HG03039 (cell line): ENCODE data around the gene TUBB4B.

Experiments
- ATAC-seq: cut with Tn5 transposase; IDR thresholded peaks from one replicate; pipeline ENCODE4 v1.9.1; 2021; ENCODE audit warnings: mild to moderate bottlenecking, moderate library complexity; ENCODE audit not compliant: unreplicated experiment

The TUBB4B gene

DNA sequence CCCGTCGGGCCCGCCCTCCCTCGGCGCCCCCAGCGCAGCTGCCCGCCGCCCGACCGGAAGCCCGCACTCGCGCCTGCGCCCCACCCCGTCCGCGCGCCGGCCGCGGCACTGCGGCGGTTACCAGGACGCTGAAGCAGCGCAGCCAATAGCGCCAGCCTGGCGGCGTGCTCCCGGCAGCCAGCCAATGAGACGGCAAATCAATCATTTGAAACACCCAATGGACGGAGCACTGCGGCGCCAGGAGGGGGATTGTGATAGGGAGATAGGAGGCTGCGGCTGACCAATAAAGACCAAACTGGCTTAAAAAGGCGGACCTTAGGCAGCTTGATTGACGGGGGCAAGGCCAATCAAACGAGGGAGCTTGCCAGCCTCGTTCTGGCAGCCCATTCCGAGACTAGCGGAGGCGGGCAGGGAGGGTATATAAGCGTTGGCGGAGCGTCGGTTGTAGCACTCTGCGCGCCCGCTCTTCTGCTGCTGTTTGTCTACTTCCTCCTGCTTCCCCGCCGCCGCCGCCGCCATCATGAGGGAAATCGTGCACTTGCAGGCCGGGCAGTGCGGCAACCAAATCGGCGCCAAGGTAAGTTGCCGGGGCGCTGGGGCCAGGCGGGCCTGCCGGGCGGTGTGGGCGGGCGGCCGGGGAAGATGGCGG, at the start of gene TUBB4B:
Gene TUBB4B, plus strand, starts transcription at position 447 of the 649 bp plus-strand sequence. Its CDS starts 74 bp downstream, at position 521.
- peak; percentile 65 for ATAC-seq

DNA sequence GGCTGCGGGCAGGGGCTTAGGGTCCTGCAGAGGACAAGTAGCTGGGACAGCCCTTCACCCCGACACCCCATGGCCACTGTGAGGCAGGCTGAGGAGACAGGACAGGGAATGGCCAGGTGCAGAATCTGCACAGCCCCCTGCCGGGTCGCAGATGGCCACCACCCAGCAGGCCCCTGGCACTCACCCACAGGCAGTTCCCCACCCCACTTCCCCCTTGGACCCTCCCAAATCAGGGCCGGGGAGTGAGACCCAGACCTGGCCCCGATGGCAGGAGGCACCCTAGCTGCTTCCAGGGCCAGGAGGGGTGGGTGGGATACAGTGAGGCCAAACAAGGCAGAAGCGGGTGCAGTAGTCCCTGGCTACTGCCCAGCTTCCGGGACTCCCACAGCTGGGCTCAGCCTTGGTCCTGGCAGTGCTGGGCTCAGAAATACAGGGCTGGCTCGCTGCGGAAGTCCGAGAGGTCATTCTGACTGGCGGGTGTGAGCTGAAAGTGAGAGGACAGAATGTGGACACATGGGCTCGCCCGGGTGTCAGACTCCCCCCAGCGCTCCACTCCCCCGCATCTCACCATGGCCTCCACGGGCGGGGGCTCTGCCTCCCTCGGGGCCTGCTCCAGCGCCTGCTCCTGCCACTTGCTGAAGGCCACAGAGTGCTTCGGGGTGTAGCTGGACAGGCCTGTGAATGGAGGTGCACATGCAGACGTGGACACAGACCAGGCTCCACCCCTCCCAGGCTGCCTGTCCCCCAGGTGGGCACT, 49.2 kb upstream of the TUBB4B start:
- no peak for ATAC-seq

DNA sequence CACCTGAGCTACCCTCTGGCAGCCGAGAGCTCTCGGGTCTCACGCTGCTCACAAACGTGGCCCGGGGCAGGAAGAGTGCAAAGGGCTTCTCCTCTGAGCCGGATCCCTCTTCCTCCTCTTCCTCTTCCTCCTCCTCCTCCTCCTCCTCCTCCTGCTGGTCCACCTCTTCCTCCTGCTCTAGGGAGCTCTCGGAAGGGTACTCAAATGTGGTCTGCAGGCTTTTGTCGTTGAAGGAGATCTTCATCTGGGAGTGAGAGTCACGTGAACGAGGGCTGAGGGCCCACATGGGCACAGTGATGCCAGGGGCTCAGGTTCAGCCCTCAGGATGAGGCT, 48.7 kb upstream of the TUBB4B start:
- no peak for ATAC-seq

DNA sequence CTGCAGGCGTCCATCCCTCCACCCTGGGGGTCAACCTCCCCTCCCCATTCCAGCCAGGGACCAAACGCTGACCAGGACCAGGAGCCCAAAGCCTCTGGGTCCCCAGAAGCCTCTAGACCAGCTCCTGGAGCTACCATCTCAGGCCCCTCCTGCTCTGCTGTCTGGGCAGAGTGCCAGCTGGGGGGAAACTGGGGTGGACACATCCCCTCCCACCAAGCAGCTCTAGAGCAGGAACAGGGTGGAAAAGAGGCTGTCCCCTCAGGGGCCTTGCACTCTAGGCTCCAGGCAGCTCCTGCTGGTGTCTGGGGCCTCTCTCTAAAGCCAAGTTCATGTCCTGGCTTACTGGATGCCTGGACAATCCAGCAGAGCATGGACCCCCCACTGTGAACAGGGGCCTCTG, 48.2 kb upstream of the TUBB4B start:
- ATAC-seq, result no peak

DNA sequence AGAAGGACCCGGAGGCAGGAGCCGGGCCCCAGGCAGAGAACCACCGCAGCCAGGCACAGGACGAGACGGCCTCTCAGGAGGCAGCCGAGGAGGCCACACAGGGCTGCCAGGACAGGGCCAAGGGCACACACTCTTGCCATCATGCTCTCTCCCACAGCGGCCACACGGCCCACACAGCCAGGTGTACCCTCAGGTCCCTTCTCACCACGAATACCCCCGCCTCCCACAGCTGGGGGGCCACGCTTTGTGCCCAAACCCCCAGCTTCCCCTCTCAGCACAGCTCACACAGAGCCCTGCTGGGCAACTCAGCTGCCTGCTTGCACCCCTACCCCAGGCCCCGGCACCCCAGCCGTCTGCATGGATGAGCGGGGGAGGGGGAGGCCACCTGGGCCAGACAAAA, 47.3 kb upstream of the TUBB4B start:
- no peak for ATAC-seq

DNA sequence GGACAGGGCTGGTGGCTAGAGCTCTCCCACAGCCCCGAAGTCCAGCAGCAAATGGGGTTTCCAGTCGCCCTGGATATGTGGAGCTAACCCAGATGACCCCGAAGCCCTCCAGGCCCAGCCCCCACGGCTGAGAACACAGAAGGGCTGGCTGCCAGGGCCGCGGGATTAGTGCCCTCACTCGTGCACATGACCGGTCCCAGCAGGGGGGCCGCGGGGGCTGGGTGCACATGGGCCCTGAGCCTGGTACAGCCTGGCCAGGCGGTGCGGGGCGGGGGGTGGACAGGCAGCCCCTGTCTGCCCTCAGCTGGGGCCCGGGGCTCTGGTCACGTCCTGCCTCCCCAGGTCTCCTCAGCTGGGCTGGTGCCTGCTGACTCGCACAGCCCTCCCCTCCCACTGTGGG, 46.7 kb upstream of the TUBB4B start:
- no peak for ATAC-seq

DNA sequence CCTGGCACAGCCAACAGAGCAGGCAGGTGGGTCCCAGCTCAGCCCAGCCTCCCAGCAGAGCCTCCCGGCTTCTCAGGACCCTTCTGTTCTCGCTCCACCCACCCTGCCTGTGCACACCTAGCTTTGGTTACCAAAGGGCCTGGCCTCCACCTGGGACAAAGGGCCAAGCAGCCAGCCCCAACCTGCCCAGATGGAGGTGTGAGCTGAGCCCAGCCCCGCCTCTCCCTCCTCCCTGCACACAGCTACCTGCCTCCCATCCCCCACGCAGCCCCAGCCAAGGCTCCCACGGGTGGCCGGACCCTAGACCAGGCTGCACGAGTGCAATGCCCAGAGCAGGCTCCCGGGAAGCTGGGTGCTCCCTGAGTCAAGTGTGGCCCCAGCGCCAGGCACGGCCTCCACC, 46.2 kb upstream of the TUBB4B start:
- ATAC-seq, result no peak

DNA sequence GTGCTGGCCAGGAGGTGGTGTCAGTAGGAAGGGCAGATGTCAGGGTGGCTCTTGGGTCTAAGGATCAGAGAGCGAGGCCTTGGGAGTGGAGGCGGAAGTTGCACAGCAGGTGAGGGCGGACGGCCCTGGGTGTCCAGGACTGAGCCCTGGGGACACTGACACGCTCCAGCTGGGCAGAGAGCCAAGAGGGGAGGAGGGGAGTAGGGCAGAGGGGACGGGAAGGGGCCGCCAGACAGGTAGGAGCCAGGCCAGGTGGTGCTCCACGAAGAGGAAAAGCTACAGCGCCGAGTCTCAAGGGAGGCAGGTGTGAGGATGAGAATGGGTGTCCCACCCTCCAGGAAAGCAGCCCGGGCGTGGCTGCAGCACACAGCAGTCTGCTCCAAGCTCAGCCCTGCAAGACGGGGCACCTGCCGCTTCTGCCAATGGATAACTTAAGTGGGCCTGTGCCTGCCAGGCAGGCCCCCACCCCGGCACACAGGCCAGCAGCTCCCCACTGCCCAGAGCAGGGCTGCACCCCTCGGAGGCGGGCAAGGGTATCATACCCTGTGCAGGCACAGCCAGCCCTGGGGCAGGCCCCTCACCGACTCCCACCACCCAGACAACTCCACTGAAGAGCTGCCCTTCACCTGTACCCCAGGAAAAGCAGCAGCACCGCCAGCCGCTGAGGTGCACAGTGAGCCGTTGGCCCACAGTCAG, 45.4 kb upstream of the TUBB4B start:
- no peak for ATAC-seq

DNA sequence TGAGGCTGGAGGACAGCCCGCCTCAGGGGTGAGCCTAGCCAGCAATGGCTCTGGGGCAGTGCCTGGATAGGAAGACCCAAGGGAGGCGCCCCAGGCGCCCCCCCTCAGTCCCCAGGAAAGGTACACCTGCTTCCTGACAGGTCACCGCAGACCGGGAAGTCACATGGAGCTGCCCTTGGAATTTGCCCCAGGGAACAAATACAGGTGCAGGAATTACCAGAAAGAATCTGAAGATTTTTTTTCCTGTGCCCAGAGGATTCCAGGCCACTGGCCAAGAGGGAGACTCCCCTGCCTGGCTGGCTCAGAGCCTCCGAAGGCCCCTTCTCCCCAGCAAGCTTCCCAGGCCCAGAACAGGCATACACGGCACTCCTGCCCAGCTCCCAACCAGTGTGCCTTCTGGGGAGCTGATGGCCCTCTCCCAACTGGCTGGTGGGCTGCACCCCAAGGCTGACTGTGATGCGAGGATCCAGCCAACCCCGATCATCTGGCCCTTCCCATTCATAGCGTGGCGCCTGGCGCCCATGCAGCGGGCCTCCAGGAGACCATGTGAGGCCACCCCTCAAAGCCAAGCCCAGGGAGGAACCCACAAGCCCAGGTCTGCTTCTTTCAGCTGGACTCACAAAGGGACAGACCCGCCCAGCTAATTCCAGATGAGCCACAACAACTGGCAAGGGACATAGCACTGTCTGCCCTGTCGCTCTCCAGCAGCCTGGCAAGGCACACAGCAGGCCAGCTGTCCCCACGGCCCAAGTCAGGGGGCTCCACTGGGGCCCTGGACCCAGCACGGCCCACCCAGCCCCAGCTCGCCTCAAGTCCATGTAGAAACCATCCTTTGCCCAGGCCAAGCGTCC, 42.8 kb upstream of the TUBB4B start:
- no peak for ATAC-seq

DNA sequence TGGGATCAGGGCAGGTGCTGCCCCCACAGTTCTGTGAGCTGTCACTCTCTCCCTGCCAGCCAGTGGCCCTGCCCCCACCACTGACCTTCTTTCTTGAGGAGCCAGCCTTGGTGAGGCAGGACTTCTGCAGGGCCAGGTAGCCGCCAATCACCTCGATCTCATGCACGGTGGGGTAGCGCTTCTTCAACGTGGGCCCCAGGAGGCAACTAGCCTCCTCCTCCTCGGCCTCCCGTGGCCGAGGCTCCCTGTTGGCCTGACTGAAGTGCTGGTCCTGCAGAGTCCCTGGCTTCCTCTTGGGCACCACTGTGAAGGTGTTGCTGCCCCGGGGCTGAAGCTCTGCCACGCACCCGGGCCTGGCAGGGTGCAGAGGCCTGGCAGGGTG, 42.2 kb upstream of the TUBB4B start:
- no peak for ATAC-seq

DNA sequence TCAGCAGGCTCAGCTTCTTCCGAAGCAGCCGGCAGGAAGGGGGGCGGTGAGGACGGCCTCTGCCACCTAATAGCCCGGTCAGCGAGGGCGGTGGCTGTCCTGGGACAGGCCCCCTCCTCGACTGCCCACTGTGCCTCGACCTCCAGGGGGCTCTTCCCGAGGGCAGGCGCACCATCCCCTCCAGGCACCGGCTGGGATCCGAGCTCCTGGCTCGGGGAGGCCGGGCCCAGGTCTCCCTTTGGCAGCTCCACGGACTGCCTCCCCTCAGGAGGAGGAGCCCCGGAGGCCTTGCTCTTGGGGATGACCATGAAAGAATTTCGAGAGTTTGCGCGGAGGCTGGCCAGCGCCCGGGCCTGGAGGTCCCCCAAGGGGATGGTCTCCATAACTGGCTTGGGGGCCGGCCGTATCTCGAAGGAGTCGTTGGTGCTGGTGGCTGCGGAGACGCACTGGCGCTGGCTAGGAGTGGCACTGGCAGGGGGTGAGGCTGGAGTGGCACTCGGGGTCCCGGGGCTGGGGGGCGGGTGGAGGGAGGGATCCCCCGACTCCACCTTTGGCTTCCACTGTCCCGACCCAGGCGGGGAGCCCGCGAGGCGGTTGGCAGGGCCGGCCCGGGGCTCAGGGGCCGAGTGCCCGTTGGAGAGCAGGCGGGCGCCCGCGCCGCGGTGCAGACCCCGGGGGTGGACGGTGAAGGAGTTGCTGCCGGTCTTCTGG, 41.5 kb upstream of the TUBB4B start:
- ATAC-seq, result no peak

DNA sequence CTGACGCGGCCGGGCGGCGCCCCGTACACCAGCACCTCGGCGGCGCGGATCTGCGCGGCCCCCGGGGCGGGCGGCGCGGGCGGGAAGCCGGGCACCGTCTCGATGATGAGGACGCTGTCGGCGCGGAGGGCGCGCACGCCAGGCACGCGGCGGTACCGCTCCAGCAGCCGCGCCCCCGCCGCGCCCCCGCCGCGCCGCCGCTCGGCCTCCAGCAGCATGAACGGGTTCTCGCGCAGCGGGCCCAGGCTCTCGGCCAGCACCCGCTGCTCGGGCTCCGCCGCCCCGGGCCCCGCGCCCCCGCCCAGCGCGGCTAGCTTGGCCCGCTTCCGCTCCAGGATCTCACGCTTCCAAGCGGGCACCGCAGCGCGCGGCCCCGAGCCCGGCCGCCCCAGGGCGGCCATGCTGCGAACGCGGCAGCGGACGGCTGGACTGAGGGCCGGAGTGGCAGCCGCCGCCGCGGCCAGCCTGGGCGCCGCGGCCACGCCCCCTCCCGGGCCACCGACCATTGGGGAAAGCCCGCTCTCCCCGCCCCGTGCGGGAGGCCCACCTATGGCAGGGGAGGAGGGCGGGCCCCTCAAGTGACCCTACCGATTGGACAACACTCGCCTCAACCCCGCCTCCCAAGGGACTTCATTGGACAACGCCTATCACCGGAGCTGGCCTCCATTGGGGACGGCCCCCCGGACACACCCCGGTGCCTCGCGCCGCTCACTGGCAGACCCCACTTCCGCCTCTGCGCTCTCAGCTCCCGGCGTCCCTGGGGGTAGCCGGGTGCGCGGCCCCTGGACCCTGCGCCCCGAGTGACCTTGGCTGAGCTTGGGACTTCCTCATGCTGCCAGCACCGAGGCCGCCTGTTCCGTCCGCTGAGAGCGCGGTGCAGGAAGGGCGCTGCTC, 40.5 kb upstream of the TUBB4B start, which contains the start of gene TPRN:
Gene TPRN, minus strand, starts transcription at position 431 of the 894 bp plus-strand sequence. Its CDS starts 30 bp downstream, at position 401.
- ATAC-seq, result peak; percentile 82

DNA sequence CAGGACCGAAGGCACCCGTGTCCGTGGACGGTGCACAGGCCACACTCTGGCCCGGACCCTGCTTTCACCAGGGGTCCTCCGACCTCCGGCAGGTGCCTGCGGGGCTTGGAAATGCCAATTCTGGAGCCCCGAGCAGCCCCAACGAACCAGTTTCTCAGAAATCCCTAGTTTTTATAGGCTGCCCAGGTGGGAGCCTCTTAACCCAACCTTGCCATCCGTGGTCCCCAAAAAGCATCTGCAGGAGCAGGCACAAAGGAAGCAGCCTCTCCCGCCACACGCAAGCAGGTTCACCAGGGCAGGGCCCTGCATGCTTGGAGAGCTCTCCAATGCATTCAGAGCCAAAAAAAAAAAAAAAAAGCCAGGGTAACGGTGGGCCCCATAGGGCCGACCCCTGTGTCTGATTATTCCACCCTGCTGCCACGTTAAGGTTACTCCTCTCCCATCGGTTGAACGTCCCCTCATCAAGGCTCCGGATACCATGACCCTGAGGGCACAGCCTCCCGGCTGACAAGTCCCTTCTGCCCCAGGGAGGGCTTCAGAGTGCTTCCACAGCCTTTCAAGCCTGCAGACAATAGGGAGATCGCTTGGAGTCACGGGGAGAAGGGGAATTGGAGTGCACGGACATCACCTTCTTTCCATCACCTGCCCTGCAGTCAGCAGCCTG, 39.8 kb upstream of the TUBB4B start:
- no peak for ATAC-seq

DNA sequence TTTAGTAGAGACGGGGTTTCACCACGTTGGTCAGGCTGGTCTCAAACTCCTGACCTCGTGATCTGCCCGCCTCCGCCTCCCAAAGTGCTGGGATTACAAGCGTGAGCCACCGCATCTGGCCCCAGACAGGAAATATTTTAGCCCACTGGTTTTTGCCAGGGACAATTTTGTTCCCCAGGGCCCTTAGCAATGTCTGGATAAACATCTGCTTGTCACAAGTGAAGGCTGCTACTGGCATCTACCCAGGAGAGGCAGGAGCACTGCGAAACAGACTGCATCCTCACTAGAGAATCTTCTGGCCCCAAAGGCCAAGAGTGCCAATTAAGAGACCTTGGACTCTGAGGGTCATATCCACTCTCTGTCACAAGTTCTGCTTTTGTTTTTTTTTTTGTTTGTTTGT, 38.1 kb upstream of the TUBB4B start:
- ATAC-seq, result no peak

DNA sequence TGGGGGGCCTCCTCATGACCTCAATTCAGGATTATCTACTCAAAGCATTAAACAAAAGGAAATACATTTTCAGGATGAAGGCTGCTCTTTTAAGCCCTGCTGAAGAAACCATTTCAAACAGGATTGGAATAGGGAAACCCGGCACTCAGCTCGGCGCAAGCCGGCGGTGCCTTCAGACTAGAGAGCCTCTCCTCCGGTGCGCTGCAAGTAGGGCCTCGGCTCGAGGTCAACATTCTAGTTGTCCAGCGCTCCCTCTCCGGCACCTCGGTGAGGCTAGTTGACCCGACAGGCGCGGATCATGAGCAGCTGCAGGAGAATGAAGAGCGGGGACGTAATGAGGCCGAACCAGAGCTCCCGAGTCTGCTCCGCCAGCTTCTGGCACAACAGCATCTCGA, 36.4 kb upstream of the TUBB4B start:
- no peak for ATAC-seq

DNA sequence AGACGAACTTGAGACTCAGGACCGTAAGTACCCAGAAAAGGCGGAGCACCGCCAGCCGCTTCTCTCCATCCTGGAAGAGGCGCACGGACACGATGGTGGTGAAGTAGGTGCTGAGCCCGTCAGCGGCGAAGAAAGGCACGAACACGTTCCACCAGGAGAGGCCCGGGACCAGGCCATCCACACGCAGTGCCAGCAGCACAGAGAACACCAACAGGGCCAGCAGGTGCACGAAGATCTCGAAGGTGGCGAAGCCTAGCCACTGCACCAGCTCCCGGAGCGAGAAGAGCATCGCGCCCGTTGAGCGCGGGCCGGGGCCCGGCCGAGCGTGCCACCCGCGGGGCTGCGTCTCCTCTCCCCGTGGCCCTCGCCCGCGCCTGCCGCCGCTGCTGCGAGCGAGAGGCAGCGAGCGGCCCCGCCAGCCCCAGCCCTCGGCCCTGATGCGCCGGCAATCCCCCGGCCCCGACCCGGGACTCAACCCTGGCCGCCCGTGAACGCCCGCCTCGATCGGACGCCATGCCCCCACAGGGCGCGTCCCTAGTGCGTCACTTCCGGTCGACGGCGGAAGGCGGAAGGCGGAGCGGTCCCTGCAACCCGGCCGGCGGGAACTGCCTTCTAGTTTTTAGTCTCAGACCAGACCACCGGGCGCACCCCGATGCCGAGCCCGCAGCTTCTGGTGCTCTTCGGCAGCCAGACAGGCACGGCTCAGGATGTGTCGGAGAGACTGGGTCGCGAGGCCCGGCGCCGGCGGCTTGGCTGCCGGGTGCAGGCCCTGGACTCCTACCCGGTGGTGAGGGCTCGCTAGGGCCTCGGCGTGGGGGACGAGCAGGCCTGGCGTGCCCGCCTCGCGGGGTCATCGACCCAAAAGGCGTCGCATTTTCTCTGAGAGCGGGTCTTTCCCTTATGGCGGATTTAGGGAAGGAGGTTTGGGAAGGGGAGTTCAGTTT, 35.7 kb upstream of the TUBB4B start, which contains the start of the genes NDOR1 and TMEM203:
Gene NDOR1, plus strand, starts transcription at position 575 of the 944 bp plus-strand sequence. Its CDS starts 78 bp downstream, at position 653.
Gene TMEM203, minus strand, starts transcription at position 523 of the 944 bp plus-strand sequence. Its CDS starts 234 bp downstream, at position 289.
- peak; percentile 42 for ATAC-seq

DNA sequence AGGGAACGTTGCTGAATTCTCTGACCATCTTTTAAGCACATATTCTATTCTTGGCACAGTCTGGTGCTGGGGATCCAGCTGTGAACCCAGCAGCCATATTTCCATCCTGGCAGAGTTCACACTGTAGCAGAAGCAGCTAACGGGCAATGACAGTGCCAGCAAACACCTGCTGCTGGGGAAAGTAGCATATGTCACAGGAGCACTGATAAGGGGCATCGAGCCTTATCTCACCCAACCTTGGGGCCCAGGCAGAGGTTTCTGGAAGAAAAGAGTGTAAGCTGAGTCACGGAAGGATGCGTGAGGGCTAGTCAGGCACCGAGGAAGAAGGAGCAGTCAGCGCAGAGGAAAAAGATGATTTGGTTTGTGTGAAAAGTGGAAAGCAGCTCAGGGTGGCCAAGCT, 34.5 kb upstream of the TUBB4B start:
- no peak for ATAC-seq

DNA sequence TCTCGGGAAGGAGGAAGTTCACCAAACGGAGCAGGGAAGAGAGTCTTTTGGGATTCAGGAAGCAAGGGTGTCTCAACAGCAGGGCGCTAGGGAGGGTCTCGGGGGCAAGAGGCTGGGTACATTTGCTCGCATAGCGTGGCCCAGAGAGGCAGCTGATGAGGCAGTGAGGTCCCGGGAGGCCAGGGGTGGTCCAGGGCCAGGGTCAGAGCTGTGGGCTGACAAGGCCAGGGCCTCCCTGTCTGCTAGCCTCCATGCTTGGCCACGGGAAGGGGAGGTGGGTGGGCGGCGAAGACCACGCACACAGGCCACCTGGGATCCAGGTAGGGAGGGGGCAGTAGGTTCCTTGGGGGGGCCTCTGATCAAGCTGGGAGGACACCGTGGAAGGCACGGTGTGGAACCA, 29.6 kb upstream of the TUBB4B start:
- no peak for ATAC-seq
